Activated gamma-delta T cell (primary cell): ENCODE results near the gene OR2G3.

ENCODE experiments used
- DNase-seq: peaks from one replicate; lab custom pipeline; 2025; lab: John Stamatoyannopoulos, UW
- total RNA-seq, 2 donors: gene quantifications; one replicate each; lab custom pipeline; 2026; lab: John Stamatoyannopoulos, UW

Gene OR2G3
- 0 reads per million in 2 donors for total RNA-seq

DNA sequence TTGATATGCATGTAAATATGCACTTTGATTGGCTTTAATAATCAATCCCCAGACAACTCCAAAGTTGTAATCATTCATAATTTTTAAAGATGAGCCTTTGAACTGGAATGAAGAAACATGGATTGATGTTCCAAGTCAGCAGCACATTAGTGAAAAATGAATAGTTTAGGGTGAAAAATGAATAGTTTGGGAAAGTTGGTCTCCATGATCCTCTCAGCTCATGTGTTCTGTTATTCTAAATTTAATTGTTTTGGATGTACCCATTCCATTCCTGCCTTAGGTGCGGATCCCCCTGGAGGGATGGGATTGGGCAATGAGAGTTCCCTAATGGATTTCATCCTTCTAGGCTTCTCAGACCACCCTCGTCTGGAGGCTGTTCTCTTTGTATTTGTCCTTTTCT, at the start of gene OR2G3:
OR2G3 (plus strand) TSS at position 301 of the 400 bp plus-strand sequence; CDS start at position 301, 0 bp downstream.
- no peak for DNase-seq

DNA sequence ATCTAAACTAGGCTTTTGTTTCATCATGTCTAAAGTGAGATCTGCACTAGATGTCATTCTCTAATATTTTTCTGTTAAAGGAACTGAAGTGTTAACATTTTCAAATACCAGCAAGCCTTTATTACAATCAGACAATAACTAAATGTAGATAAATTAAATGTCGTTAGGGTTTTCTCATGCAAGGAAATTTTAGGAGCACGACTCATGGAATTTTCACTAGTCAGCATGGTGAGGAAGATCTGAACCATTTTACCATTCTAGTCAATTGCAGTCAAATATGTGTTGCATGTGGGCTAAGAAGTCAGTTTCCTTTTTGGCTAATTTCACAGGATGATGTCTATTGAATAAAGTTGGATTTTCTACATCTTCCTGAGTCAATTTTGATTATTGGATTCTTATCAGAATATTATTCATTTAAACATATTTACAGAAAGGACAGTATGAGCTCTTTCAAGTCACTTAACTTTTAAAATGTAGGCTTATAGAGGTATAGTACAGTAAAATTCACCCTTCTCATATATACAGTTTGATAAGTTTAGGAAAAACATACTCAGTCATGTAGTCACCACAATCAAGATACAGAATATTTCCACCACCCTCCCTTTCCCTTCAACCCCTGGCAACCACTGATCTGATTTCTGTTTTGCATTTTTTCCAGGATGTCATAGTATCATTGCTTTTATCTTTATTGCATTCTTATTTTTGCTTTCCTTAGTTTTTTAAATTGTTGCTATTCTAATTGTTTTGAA, 47.3 kb upstream of the OR2G3 start:
- DNase-seq = no peak

DNA sequence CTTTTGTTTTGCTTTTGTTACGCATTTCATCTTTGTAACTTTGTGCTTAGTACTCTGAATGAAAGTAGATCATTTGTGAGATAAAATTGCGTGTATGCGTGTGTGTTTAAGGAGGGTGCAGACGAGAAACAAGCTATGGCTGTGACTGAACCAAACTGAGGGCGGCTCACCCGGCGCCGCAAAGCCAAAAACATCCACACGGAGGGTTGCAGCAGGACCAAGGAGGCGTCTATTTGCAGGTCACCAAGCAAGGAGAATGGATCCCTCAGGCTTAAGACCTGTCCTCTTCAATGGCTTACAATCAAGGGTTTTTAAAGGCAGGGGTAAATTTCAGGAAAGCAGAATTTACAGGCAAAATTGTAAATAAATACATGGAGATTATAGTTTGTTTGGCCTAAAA, 43.7 kb upstream of the OR2G3 start:
- DNase-seq = no peak

DNA sequence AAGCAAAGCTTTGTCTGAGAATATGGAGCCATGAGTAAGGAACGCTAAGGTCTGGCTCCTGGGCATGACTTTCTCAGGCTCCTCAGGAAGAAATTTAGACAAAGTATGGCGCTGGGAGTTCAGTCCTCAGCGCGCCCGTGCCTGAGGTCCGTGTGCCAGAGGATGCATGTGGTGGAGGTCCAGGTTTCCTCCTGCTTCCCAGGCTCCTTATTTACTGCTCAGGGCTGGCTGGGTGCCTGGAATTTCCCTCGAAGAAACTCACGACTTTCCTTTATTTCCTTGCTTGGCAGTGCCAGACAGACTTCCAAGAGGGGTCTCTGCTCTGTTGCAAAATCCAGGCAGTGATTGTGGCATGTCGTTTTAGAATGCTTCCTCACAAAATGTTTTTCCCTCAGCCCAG, 43.2 kb upstream of the OR2G3 start:
- no peak for DNase-seq

DNA sequence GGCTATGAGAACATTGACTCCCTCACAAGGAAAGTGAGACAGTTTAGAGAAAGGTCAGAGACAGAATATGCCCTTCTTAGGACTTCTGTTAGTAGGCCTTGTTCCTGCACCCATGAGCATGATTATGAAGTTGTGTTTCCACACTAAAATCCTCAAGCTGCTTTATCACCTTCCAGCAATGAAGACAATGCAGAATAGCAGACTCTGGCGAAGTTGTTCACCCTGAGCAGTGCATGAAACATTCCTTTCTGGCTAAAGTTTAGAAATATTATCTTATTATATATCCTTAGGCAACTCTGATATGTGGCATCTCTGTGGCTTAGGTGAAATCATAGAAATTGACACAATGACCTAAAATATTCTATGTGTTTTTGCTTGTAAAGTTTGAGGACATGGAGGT, 31.1 kb upstream of the OR2G3 start:
- DNase-seq = no peak

DNA sequence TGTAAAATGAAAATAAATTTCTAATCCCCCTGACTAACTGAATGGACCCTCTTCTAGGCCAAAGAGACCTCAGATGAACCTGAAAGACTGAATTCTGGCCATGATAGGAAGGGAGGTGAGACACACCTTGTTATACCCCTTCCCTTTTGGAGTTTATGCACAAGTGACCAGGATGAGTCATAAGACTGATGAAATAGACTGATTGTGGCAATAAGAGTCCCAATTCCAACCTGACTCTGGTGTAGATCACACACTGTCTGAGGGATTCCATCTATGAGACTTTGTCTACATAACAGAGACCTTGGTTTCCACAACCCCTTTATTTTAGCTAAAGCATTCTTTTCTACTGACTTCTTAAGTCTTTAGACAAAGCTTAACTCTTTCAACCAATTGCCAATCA, 30.7 kb upstream of the OR2G3 start:
- no peak for DNase-seq

DNA sequence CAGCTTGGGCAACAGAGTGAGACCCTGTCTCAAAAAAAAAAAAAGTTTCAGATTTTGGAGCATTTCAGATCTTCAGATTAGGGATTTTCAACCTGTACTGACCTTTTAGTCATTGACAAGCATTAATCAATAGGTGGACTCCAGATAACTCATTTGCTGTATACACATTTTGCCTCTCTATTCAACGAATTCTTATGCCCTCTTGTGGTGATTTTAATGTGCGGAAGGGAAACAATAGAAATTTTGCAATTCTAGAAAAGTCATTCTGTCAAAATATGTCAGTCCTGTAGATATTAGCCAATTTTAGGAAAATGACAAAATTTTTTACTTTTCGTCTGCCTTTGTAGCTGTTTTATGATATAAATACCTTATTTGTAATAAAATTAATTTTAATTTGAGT, 28.9 kb upstream of the OR2G3 start:
- no peak for DNase-seq

DNA sequence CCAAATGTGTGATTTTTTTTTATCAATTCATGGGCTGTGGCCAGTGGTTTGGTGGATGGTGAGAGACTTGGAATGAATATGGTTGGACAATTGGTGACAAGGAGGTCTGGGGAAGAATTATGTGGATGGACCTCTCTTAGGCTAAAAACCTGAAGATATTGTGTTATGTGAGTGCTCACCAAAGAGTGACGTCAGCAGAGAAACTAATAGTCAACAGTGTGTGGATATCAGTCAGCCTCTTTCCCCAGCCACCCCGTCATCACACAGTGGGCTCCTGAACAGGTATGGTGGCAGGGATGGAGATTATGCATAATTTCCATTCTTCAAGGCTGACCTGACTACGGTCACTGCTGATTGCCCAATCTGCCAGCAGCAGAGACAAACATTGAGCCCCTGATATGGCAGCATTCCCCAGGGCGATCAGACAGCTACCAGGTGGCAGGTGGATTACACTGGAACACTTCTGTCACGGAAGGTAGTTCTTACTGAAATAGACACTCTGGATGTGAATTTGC, 26.4 kb upstream of the OR2G3 start:
- no peak for DNase-seq

DNA sequence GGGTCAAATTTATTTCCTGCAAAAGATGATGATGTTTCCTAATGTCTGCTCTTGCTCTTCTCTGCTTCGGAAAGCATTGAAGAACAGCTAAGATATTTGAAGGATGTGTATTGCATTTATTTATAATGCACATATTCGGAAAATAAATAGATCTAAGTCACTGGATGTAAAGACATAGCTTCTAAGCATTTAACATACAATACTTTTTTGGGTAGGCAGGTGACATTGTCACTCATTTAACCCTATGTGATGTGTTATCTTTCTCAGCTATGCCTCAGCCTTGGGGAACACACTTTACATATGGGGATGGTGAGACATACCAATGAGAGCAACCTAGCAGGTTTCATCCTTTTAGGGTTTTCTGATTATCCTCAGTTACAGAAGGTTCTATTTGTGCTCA, 17.3 kb upstream of the OR2G3 start, which contains the start of gene OR2G2:
OR2G2 (plus strand) TSS at position 301 of the 400 bp plus-strand sequence; CDS start at position 301, 0 bp downstream.
- DNase-seq = no peak

DNA sequence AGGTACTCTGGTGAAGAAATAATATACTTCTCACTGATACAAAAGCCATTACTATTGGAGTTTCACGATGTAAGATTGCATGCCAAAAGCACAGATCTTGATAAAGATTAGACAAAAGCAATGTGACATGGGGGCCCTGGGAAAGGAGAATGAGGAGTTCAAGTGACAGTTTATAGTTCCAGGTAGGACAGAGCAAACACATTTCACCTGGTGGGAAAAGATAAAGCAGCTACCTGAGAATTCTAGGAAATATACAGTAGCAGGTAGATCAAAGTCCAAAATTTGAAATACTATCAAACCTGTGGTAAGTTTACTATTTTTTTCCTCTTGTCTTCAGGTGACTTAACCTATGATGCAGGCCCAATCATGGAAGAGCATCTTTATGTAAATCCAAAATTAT, 8.0 kb downstream of the OR2G3 start:
- no peak for DNase-seq

DNA sequence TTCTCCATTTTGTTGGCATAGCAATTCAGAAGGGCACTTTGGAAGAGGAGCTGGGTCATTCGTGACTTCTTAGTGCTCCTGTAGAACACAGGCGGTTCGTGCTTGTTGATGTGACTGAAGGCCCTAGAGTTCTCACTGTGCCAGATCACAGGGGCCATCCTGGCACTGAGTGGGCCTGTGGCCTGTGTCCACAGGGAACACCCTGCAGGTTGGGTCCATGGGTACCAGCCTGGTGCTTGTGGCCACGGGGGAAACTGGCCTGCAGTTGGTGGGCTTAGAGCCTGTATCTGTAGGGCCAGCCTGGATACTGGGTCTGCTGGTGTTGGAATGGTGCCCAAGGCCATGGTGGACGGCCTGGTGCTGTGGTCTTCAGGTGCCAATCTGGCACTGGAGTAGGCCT, 9.2 kb downstream of the OR2G3 start:
- DNase-seq = no peak

DNA sequence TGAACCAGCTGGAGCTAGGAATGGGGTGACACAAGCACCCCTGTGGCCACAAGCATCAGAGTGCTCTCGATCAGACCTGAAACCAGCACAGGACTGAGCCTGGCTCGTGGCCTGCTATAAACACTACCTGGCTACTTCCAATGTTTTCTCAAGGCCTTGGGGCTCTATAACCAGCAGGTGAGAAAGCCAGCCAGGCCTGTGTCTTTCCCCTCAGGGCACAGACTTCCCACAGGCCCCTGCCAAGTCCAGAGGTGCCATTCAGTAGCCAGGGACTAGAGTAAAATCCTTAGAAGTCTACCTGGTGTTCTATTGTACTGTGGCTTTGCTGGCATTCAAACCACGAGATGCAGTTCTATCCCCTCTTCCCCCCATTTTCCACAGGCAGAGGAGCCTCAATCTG, 22.6 kb downstream of the OR2G3 start:
- DNase-seq = no peak

DNA sequence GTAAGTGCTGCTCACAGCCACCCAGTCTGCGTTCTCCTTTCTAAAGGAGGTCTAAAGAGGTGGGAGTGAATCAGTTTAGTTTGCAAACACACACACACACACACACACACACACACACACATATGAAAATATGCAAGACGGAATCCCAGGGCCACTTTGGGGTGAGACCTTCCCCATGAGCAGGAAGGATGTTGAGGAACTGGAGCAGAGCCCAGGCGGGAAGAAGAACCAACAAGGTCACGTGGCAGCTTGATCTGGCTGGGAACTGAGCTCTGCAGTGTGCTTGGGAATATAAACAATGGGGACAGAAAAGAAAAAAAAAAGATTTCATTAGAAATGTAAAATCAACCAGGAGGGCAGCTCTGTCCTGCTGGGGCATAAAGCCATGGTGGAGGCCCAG, 32.6 kb downstream of the OR2G3 start:
- no peak for DNase-seq

DNA sequence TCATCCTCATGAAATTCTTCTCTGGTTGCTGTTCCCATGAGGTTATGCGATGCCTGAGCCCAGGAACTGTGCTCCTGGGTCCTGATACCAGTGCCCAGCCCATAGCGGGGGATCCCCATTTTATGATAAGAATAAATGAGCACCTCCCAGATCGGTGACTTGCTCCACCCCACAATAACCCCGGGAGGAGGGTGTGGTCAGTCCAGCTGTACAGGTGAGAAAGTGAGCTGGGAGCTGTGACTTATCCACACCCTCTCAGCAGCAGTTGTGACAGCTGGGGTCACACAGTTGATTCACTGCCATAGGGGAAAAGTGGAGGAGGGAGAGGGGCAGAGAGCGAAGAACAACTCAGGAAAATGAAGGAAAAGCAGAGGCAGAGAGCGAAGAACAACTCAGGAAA, 33.4 kb downstream of the OR2G3 start:
- DNase-seq = no peak

DNA sequence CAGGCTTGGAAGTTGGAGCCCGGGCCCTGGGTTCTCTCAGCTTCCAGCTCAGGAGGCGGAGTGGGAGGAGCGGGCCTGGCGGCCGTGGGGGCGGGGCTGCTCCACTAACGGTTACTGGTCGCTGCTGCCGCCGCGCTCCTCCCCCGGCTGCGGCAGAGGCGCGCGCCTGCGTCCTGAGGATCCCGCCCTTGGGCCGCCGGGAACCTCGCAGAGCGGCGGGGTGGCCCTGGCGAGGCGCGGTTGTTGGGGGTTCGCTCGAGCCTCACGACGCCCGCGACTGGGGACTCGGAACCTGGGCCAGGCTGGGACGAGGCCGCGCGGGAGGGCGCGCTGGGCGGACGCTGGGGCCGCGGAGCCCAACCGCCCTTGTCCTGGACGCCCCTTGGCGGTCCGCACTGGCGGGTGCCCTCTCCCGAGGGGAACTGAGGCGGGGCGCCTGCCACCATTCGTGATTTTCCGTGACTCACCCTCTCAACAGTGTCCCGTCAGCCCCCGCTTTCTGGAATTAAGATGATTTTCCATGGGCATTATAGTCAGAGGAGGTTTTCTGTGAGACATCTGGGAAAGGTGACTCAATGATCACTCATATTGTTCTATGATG, 34.1 kb downstream of the OR2G3 start:
- no peak for DNase-seq

DNA sequence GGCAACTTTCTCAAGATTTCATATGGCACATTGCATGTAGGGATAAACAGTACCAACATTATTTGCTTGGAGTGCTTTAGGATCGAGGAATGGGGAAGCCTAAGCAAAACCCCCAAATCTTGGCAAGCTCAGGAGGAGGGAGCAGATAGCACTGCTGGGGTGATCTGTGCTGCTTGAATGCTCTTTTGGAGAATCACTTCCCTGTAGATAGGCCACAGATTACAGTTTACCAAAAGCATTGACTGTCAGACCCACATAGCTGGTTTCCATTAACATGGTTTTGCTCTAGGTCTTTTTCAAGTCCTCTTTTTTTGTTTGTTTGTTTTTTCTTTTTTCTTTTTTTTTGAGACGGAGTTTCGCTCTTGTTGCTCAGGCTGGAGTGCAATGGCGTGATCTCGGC, 37.4 kb downstream of the OR2G3 start:
- DNase-seq = no peak

DNA sequence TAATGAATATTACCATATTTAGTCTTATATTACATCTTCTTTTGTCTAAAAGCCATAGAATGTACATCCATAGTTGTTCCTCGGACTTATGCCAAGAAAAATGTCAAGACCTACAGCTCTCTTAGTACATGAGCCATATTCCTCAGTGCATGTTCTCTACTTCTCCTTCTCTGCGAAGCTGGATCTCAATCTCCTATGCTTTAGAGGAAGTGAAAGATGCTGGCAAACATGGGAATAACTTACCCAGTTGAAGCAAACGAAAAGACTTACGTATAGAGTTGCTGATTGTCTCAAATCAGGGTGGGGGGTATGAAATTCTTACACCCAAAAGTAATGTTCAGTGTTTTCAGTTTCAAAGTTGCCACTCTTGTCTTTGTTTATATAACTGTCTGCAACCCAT, 41.5 kb downstream of the OR2G3 start:
- no peak for DNase-seq

DNA sequence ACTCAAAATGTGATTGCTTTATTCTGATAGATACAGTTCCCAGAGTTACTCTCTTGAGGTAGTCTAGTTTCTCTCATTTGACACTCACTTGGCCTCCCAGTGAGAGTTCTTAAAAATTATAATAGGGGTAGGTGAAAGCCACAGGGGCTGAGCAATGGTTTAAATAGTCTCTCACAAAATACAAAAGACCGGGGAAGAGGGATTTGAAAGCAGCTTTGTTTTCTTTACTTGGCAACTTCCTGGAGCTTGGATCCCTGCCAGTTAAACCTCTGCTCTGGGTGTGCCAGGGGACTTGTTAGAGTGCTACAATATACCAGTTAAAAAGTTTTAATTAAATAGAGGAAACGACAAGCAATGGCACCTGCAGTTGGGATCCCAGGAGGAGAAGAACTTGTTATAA, 42.5 kb downstream of the OR2G3 start:
- DNase-seq = no peak

DNA sequence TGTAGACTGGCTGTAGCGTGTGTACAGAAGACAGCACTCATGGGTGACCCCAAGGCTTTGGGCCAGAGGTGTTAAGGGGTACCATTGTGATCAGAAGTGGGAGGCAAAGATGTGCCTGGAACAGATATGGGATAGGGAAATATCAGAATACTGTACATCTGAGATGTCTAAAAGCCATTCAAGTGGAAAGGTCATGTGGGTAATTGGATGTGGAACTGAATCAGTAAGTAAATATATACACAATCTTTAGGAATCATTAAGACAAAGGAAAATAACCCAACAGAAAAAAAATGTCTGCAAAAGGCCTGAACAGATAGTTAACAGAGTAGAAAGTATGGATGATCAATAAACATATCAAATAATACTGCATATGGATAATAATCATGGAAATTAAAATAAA, 47.7 kb downstream of the OR2G3 start:
- no peak for DNase-seq
